ENCODE measurements around the gene C11orf52. TPM values are rescaled to one million over a fixed set of nuclear protein-coding genes. Genes with fewer than 3 reads are reported as not detected.

The C11orf52 gene
- polyA plus RNA-seq, 1 donor: 3.1 TPM

DNA sequence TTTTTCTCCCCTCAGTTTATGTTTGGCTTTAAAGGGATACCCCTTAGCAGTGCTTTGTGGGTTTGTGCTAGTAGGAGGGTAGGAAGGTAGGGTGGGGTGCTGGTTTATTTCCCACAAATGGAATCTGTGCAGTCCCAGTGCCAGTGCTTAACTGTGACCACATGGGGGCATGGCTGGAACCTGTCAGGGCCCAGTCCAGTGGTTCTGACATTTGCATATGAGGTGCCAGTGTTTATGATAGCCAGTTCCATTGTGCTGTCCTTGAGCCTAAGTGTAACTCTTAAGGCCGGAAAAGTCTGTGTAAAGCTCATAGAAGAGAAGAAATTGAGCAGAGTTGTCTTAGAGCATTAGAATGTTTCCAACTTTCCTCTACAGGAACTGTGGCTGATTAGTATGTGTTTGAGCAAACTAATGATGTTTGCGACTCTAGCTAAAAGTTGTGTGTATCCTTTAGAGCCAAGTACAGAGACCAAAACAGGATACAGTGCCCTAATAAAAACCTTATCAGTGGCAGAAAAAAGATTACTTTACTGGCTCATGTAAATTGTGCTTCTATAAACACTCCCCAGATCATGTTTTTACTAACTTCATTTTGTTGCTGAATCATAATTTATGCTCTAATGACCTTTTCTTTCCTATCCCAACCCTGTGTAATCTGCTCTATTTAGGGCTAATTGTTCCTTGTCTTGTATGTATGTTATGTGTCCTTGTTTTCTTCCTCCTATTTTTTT is 56.5 kb downstream of the C11orf52 start:
- no peak for DNase-seq (ENCODE audit: low read depth)

DNA sequence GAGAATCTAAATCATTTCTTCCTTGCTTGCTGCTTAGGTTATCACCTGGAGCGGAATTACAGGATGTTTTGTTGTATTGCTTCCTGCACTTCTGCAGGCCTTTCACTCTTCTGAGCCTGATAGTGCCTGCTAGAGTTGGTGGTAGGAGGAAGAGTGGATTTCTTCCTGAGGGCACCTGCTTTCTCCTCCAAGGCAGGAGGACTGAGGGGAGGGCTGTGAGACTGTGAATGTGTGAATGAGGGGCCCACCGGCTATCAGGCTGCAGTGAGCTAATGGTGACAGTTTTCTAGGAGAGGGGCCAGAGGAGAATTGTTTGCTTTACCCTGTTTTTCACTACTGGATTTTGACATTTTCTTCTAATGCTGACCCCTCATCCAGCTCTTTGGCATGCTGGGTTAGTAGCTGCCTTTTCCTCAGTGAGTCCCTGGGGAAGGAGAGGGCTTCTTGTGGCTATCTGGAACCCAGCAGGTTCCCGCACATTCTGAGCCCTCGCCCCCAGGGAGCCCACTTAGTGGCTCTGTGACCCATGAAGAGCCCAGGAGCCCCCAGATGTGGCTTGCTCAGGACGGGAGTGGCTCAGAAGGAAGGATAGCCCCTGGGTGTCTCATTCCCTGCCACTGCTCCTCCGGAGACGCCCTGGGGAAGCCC is 57.5 kb downstream of the C11orf52 start:
- no peak for DNase-seq (ENCODE audit: low read depth)

Other genes with a start within 250 kb of the C11orf52 start
- gene PPP2R1B, start 152.5 kb upstream of the C11orf52 start, polyA plus RNA-seq (ENCODE audit: insufficient read length): 12.4 TPM
- 26.1 TPM for gene ALG9, start 47.3 kb upstream of the C11orf52 start, polyA plus RNA-seq (ENCODE audit: insufficient read length)
- gene FDXACB1, start 39.7 kb upstream of the C11orf52 start, polyA plus RNA-seq (ENCODE audit: insufficient read length): 1.7 TPM
- 15.7 TPM for gene CFAP68, start 39.4 kb upstream of the C11orf52 start, polyA plus RNA-seq (ENCODE audit: insufficient read length)
- gene CRYAB, start 7.1 kb upstream of the C11orf52 start, polyA plus RNA-seq (ENCODE audit: insufficient read length): 886 TPM
- 93.3 TPM for gene HSPB2, start 6.2 kb upstream of the C11orf52 start, polyA plus RNA-seq (ENCODE audit: insufficient read length)
- 19.6 TPM for gene DIXDC1, start 18.4 kb downstream of the C11orf52 start, polyA plus RNA-seq (ENCODE audit: insufficient read length)
- gene DLAT, start 106.5 kb downstream of the C11orf52 start, polyA plus RNA-seq (ENCODE audit: insufficient read length): 39.5 TPM
- 1.1 TPM for gene PIH1D2, start 155.1 kb downstream of the C11orf52 start, polyA plus RNA-seq (ENCODE audit: insufficient read length)
- gene NKAPD1, start 155.4 kb downstream of the C11orf52 start, polyA plus RNA-seq (ENCODE audit: insufficient read length): 27.7 TPM
- 48.5 TPM for gene TIMM8B, start 167.8 kb downstream of the C11orf52 start, polyA plus RNA-seq (ENCODE audit: insufficient read length)
- gene SDHD, start 168.0 kb downstream of the C11orf52 start, polyA plus RNA-seq (ENCODE audit: insufficient read length): 92.7 TPM
- 0.40 TPM for gene IL18, start 245.2 kb downstream of the C11orf52 start, polyA plus RNA-seq (ENCODE audit: insufficient read length)
- 0.33 TPM for gene TEX12, start 248.5 kb downstream of the C11orf52 start, polyA plus RNA-seq (ENCODE audit: insufficient read length)